IMR-90 (cell line): ENCODE results near the gene TOMM40L. TPM values are rescaled to one million over a fixed set of nuclear protein-coding genes. Genes with fewer than 3 reads are reported as not detected.
"Not testable (repeated sequence)": the region's sequence is repeated elsewhere in the genome, so short reads cannot be mapped to it uniquely, and the experiment has no call there.

Experiments
- ATAC-seq: fragments of 200-7000 bp; cut with Tn5 transposase; 2 replicates; pipeline ENCODE4 v1.9.1; 2020; ENCODE audit warnings: low read depth, mild to moderate bottlenecking, moderate library complexity
- BruUV-seq: library from RNA; stranded (reverse); fragments of 400-500 nt; replicated peaks from 2 replicates; lab custom pipeline; 2021; lab: Mats Ljungman, UMichigan
- CTCF ChIA-PET: fragments of 300-600 bp; formaldehyde crosslinking; extraction: SDS; loops from one replicate; lab custom pipeline; 2021; ENCODE audit warnings: antibody characterized with exemption; lab: Yijun Ruan, JAX
- POLR2A ChIA-PET: fragments of 300-600 bp; sonication (Branson Sonifier 250); formaldehyde crosslinking; loops from one replicate; lab custom pipeline; 2022; ENCODE audit warnings: antibody characterized with exemption; ENCODE audit not compliant: unreplicated experiment; lab: Charles Lee
- DNase-seq: peaks from one replicate; pipeline ENCODE4 v3.0.0; 2013
- H2AFZ ChIP-seq: replicated peaks from 2 replicates; pipeline ENCODE3; 2013; ENCODE audit warnings: low read length, mild to moderate bottlenecking; ENCODE audit not compliant: poor library complexity
- H2AK5ac ChIP-seq: 2 replicates; pipeline ENCODE4 v1.6.1; 2013; ENCODE audit warnings: low read depth, low read length, inconsistent platforms
- H2AK9ac ChIP-seq: replicated peaks from 2 replicates; pipeline ENCODE3; 2013; ENCODE audit warnings: mild to moderate bottlenecking, low read depth, low read length, moderate library complexity; ENCODE audit not compliant: poor library complexity
- H2BK120ac ChIP-seq: 2 replicates; pipeline ENCODE4 v1.6.1; 2013; ENCODE audit warnings: low read depth, low read length, inconsistent platforms
- H2BK15ac ChIP-seq: 3 replicates; pipeline ENCODE4 v1.6.1; 2013; ENCODE audit warnings: low read depth, low read length, inconsistent platforms
- H2BK20ac ChIP-seq: 2 replicates; pipeline ENCODE4 v1.6.1; 2013; ENCODE audit warnings: low read depth, mild to moderate bottlenecking, inconsistent platforms, low read length, moderate library complexity
- H2BK5ac ChIP-seq: 2 replicates; pipeline ENCODE4 v1.6.1; 2013; ENCODE audit warnings: mild to moderate bottlenecking, low read depth, low read length, inconsistent platforms; ENCODE audit not compliant: poor library complexity, severe bottlenecking
- H3K14ac ChIP-seq: replicated peaks from 2 replicates; pipeline ENCODE4 v1.6.1; 2013; ENCODE audit warnings: low read depth, low read length, inconsistent platforms
- H3K18ac ChIP-seq: 2 replicates; pipeline ENCODE4 v1.6.1; 2013; ENCODE audit warnings: low read depth, low read length, control low read depth
- H3K23ac ChIP-seq: 2 replicates; pipeline ENCODE4 v1.6.1; 2013; ENCODE audit warnings: low read depth, low read length, inconsistent platforms
- H3K27ac ChIP-seq: 2 replicates; pipeline ENCODE4 v1.5.1; 2013; ENCODE audit warnings: mild to moderate bottlenecking, control low read depth, low read length; ENCODE audit not compliant: insufficient read depth
- H3K27me3 ChIP-seq: 2 replicates; pipeline ENCODE4 v1.6.1; 2013; ENCODE audit warnings: low read length; ENCODE audit not compliant: control insufficient read depth, insufficient read depth
- H3K36me3 ChIP-seq: 2 replicates; pipeline ENCODE4 v1.6.1; 2013; ENCODE audit warnings: low read length, mixed read lengths; ENCODE audit not compliant: control insufficient read depth, insufficient read depth
- H3K4ac ChIP-seq: 2 replicates; pipeline ENCODE4 v1.6.1; 2013; ENCODE audit warnings: low read depth, low read length, inconsistent platforms
- H3K4me1 ChIP-seq: 2 replicates; pipeline ENCODE4 v1.6.1; 2013; ENCODE audit warnings: low read length, mixed read lengths; ENCODE audit not compliant: control insufficient read depth, insufficient read depth
- H3K4me2 ChIP-seq: 2 replicates; pipeline ENCODE4 v1.6.1; 2013; ENCODE audit warnings: low read depth, mild to moderate bottlenecking, control low read depth, low read length, moderate library complexity
- H3K4me3 ChIP-seq: 2 replicates; pipeline ENCODE4 v1.5.1; 2013; ENCODE audit warnings: low read depth, mild to moderate bottlenecking, control low read depth, low read length, moderate library complexity; ENCODE audit not compliant: insufficient read depth
- H3K56ac ChIP-seq: 2 replicates; pipeline ENCODE4 v1.6.1; 2013; ENCODE audit warnings: low read length, inconsistent platforms; ENCODE audit not compliant: insufficient read depth; ENCODE audit errors: extremely low read depth
- H3K79me1 ChIP-seq, 2 experiments: 2 replicates each; pipeline ENCODE4 v1.6.1; 2013; ENCODE audit warnings: low read length in 2 of 2, inconsistent platforms in 1 of 2, low read depth in 1 of 2
- H3K9ac ChIP-seq: 2 replicates; pipeline ENCODE4 v1.6.1; 2013; ENCODE audit warnings: low read depth, low read length, control low read depth
- H3K9me1 ChIP-seq: 2 replicates; pipeline ENCODE4 v1.6.1; 2013; ENCODE audit warnings: low read length, inconsistent platforms; ENCODE audit not compliant: insufficient read depth
- H3K9me3 ChIP-seq: 2 replicates; pipeline ENCODE4 v1.6.1; 2013; ENCODE audit warnings: low read length; ENCODE audit not compliant: control insufficient read depth, insufficient read depth
- H4K20me1 ChIP-seq: 2 replicates; pipeline ENCODE4 v1.6.1; 2013; ENCODE audit warnings: low read length, inconsistent platforms; ENCODE audit not compliant: insufficient read depth
- H4K5ac ChIP-seq: 2 replicates; pipeline ENCODE4 v1.6.1; 2013; ENCODE audit warnings: mild to moderate bottlenecking, low read depth, low read length, control low read depth
- H4K8ac ChIP-seq, 2 experiments: 2 replicates each; pipeline ENCODE4 v1.6.1; 2013; ENCODE audit warnings: low read depth in 2 of 2, low read length in 2 of 2, control low read depth in 1 of 2, inconsistent platforms in 1 of 2
- H4K91ac ChIP-seq: 2 replicates; pipeline ENCODE4 v1.6.1; 2013; ENCODE audit warnings: low read depth, low read length, inconsistent platforms; ENCODE audit not compliant: insufficient read depth
- NFE2L2 ChIP-seq: fragments of 150-350 bp; IDR thresholded peaks from 2 replicates; pipeline ENCODE4 v1.6.1; 2016; ENCODE audit warnings: low read depth, mild to moderate bottlenecking, low read length
- RCOR1 ChIP-seq: IDR thresholded peaks from 2 replicates; pipeline ENCODE4 v1.6.1; 2012; ENCODE audit warnings: mild to moderate bottlenecking, low read length, improper control_type of control experiment; ENCODE audit not compliant: insufficient replicate concordance
- WGBS, 2 experiments: methylation state at CpG; one replicate each; pipeline versions ENCODE4 v1.1.5 to v1.1.7; 2013; ENCODE audit warnings: missing lambda C conversion rate in 2 of 2; ENCODE audit not compliant: insufficient read length in 1 of 2; ENCODE audit errors: extremely low coverage in 2 of 2; 5-methylcytosine and 5-hydroxymethylcytosine counted together
- dilution Hi-C: fragments of 300-500 bp; cut with HindIII; formaldehyde crosslinking; loops from one replicate; pipeline ENCODE4 v1.14.3; 2018; ENCODE audit warnings: low sequenced_read_pairs; ENCODE audit not compliant: unreplicated experiment
- in situ Hi-C: fragments of 300-500 bp; cut with MboI; formaldehyde crosslinking; loops from 3 replicates; pipeline ENCODE4 v1.14.3; 2019; ENCODE audit warnings: low sequenced_read_pairs, inconsistent platforms, mixed read lengths
- intact Hi-C: fragments of 100-400 bp; cut with micrococcal nuclease; formaldehyde crosslinking; loops from 2 replicates; pipeline ENCODE4 v1.10.0; 2022
- polyA plus RNA-seq, 3 experiments: library from polyadenylated mRNA; depleted of rRNA; stranded (reverse); fragments of >200 nt; gene quantifications; 2 replicates each; pipeline ENCODE4 v1.2.3, GENCODE V29; 2012; ENCODE audit warnings: low replicate concordance in 1 of 3
- total RNA-seq: library from RNA; depleted of rRNA; stranded (reverse); fragments of >200 nt; gene quantifications from 2 replicates; pipeline ENCODE4 v1.2.3, GENCODE V29; 2012

TOMM40L gene
- total and polyA plus RNA-seq, 2 of the 4 experiments (the other 2 are of a cell fraction) = 7.7 to 12.5 TPM

DNA sequence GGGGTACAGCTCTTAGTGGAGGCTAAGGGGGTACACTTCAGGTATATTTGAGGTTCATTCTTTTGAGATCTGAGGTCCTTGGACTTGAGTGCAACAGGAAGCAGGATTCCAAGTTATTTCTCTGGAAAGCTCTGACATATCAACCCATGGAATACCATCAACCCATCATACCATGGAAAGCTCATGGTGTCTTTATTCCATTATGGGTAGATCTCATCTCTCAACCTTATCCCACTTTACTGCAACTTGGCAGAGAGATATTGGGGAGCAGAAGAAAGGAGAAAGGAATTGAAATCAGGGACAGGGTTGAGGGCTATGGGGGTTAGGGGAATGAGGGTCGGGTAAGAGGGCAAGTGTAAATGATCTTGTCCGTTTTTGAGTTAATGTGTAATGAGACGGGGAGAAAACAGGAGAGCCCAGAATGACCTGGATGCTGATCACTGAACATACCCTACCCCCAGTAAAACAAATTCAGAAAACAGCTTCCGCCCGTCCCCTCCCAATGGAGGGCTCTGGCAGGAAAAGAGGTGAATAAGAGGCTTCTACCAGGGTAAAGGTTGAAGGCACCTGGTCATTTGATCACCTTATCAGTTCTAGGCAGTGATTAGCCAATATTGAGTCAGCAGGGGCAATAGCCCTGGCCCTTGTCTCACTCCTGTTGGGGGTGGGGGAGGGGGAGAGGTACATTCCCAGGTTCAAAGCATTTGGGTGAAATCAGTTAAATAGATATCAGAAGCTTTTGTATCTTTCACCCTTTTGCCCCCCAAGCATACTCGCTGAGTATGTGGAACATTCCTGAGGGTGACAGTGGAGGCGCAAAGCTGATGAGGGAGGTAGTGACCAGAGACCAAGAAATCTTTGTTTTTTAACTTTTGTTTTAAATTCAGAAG lies 1.8 kb upstream of the TOMM40L start:
- Histone ChIP-seq H3K56ac (no peak overlapping the region), H2AK5ac (no peak overlapping the region), H3K18ac (no peak overlapping the region), H3K36me3 (peaks cover 4% of the 10 kb centered on the region; the same call in 1 of the 2 replicates), H2BK5ac (no peak overlapping the region), H3K79me1 (peaks cover 9 to 17% of the 10 kb centered on the region in 2 experiments; a peak in 3 of 4 replicates), H4K5ac (no peak overlapping the region), H2BK120ac (no peak overlapping the region), H3K4me1 (peaks cover 9% of the 10 kb centered on the region; the same call in 1 of the 2 replicates), H3K4ac (no peak overlapping the region), H3K4me2 (no peak overlapping the region), H3K9me1 (peaks cover 3% of the 10 kb centered on the region; the same call in 1 of the 2 replicates), H4K8ac (no peak overlapping the region), H4K20me1 (no peaks in the 10 kb centered on the region), H3K9me3 (no peaks in the 10 kb centered on the region), H2BK15ac (no peak overlapping the region), H2AK9ac (no peak overlapping the region), H3K27me3 (no peaks in the 10 kb centered on the region; the same call in 1 of the 2 replicates), H4K91ac (no peak overlapping the region), H2AFZ (no peak overlapping the region), H3K23ac (no peak overlapping the region), H3K27ac (no peak overlapping the region), H3K9ac (no peak overlapping the region), H3K4me3 (no peak overlapping the region), H3K14ac (no peak overlapping the region), H2BK20ac (no peak overlapping the region)
- no TSS peak for BruUV-seq
- no peak for TF ChIP-seq RCOR1
- no peak for TF ChIP-seq NFE2L2
- in situ Hi-C loops (no loop called here), dilution Hi-C loops (no loop called here), intact Hi-C loops (no loop called here)
- CTCF ChIA-PET = interaction anchor here (3.2 kb wide), 1 partner anchor 21 kb away, joined by 19 read pairs; the partner anchor contains the start of gene NDUFS2
- ATAC-seq = no peak
- WGBS, 2 experiments = no CpG with 5 or more reads among the region's 7 CpGs
- POLR2A ChIA-PET = no interaction called here
- DNase-seq = no peak

DNA sequence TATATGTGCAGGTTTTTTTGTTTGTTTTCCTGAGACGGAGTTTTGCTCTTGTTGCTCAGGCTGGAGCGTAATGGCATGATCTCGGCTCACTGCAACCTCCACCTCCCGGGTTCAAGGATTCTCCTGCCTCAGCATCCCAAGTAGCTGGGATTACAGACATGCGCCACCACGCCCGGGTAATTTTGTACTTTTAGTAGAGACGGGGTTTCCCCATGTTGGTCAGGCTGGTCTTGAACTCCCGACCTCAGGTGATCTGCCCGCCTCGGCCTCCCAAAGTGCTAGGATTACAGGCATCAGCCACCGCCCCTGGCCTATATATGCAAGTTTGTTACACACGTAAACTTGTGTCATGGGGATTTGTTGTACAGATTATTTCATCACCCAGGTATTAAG lies 1.2 kb upstream of the TOMM40L start:
- H4K20me1 ChIP-seq, H2BK15ac ChIP-seq, H3K4ac ChIP-seq, H3K56ac ChIP-seq, H3K18ac ChIP-seq, BruUV-seq, H4K8ac ChIP-seq, H2BK120ac ChIP-seq, H3K27ac ChIP-seq, H3K4me2 ChIP-seq, DNase-seq, H3K9me3 ChIP-seq, H3K9me1 ChIP-seq, dilution Hi-C loops, H2AK5ac ChIP-seq, H4K91ac ChIP-seq, H2BK20ac ChIP-seq, H3K9ac ChIP-seq, H3K27me3 ChIP-seq, H2BK5ac ChIP-seq, ATAC-seq, H4K5ac ChIP-seq, POLR2A ChIA-PET, H3K23ac ChIP-seq, H3K14ac ChIP-seq, H3K4me3 ChIP-seq, H2AFZ ChIP-seq, H2AK9ac ChIP-seq, H3K4me1 ChIP-seq: not testable (repeated sequence)
- Histone ChIP-seq H3K79me1 (peaks cover 9 to 17% of the 10 kb centered on the region in 2 experiments; a peak in 3 of 4 replicates), H3K36me3 (peaks cover 10% of the 10 kb centered on the region; the same call in 1 of the 2 replicates)
- in situ Hi-C loops (loop anchor here (5.0 kb wide), 2 partner anchors 68 to 158 kb away; no protein-coding TSS in a partner anchor), intact Hi-C loops (loop anchor here (1.0 kb wide), 1 partner anchor 32 kb away; no protein-coding TSS in a partner anchor)
- CTCF ChIA-PET = interaction anchor here (1.5 to 3.2 kb wide), 3 partner anchors 9 to 22 kb away, joined by 9 to 20 read pairs (median 19); partner anchors contain the start of gene NDUFS2
- WGBS, 2 experiments = no CpG with 5 or more reads among the region's 13 CpGs
